Kidney capillary endothelial cell (primary cell): ENCODE measurements around the gene USP34.
"Not testable (repeated sequence)": the region's sequence is repeated elsewhere in the genome, so short reads cannot be mapped to it uniquely, and the experiment has no call there.

Experiments
- DNase-seq: peaks from one replicate; pipeline ENCODE4 v3.0.0-alpha.2; 2018; ENCODE audit warnings: low spot score

Gene USP34

GRCh38 chr2:61148091-61148490 lies 322.8 kb downstream of the USP34 start:
- DNase-seq, result not testable (repeated sequence)

GRCh38 chr2:61145990-61146389 lies 324.9 kb downstream of the USP34 start:
- DNase-seq, result no peak

GRCh38 chr2:61144697-61145268 lies 326.1 kb downstream of the USP34 start:
- peak; percentile 100 for DNase-seq

- DNase-seq, result no peak
These were observed 329.7 kb downstream of the USP34 start for GRCh38 chr2:61141151-61141550.

GRCh38 chr2:61138859-61139258 lies 332.0 kb downstream of the USP34 start:
- no peak for DNase-seq
